Measurements from ENCODE around the gene SAMD4A.
"Not testable (repeated sequence)": the region's sequence is repeated elsewhere in the genome, so short reads cannot be mapped to it uniquely, and the experiment has no call there.

SAMD4A gene

GRCh38 chr14:54728700-54729527, 162.0 kb downstream of the SAMD4A start:
- DNase-seq (ENCODE audit: low read depth in 2 of 2): no peak

GRCh38 chr14:54730156-54730961, 163.4 kb downstream of the SAMD4A start:
- DNase-seq (ENCODE audit: low read depth in 2 of 2): peak; percentile 12 to 25

GRCh38 chr14:54734966-54735365, 168.0 kb downstream of the SAMD4A start:
- no peak for DNase-seq (ENCODE audit: low read depth in 2 of 2)

- DNase-seq (ENCODE audit: low read depth in 2 of 2): no peak
Observed at GRCh38 chr14:54735424-54735823, 168.5 kb downstream of the SAMD4A start.

GRCh38 chr14:54737132-54737711, 170.3 kb downstream of the SAMD4A start:
- DNase-seq (ENCODE audit: low read depth in 2 of 2): no peak

- DNase-seq (ENCODE audit: low read depth in 2 of 2): no peak
Observed at GRCh38 chr14:54738009-54738408, 171.1 kb downstream of the SAMD4A start.

- DNase-seq (ENCODE audit: low read depth in 2 of 2): no peak
Observed at GRCh38 chr14:54739514-54739913, 172.6 kb downstream of the SAMD4A start.

- DNase-seq (ENCODE audit: low read depth in 2 of 2): no peak
Observed at GRCh38 chr14:54742492-54743350, 175.8 kb downstream of the SAMD4A start.

- no peak for DNase-seq (ENCODE audit: low read depth in 2 of 2)
Observed at GRCh38 chr14:54743382-54743781, 176.5 kb downstream of the SAMD4A start.

GRCh38 chr14:54746019-54746418, 179.1 kb downstream of the SAMD4A start:
- DNase-seq (ENCODE audit: low read depth in 2 of 2): no peak

- no peak for DNase-seq (ENCODE audit: low read depth in 2 of 2)
Observed at GRCh38 chr14:54747616-54748015, 180.7 kb downstream of the SAMD4A start.

GRCh38 chr14:54749180-54749579, 182.3 kb downstream of the SAMD4A start:
- DNase-seq (ENCODE audit: low read depth in 2 of 2): no peak

- no peak for DNase-seq (ENCODE audit: low read depth in 2 of 2)
Observed at GRCh38 chr14:54749727-54750126, 182.8 kb downstream of the SAMD4A start.

- DNase-seq (ENCODE audit: low read depth in 2 of 2): not testable (repeated sequence)
Observed at GRCh38 chr14:54752611-54753010, 185.7 kb downstream of the SAMD4A start.

- DNase-seq (ENCODE audit: low read depth in 2 of 2): not testable (repeated sequence)
Observed at GRCh38 chr14:54753396-54753795, 186.5 kb downstream of the SAMD4A start.

GRCh38 chr14:54754116-54754622, 187.2 kb downstream of the SAMD4A start:
- no peak for DNase-seq (ENCODE audit: low read depth in 2 of 2)

GRCh38 chr14:54754623-54755386, 187.9 kb downstream of the SAMD4A start:
- DNase-seq (ENCODE audit: low read depth in 2 of 2): no peak

GRCh38 chr14:54756656-54757392, 189.9 kb downstream of the SAMD4A start:
- no peak for DNase-seq (ENCODE audit: low read depth in 2 of 2)

- no peak for DNase-seq (ENCODE audit: low read depth in 2 of 2)
Observed at GRCh38 chr14:54758041-54758440, 191.1 kb downstream of the SAMD4A start.

Measured in stimulated activated CD4-positive, alpha-beta T cell treated with anti-CD3 and anti-CD28 coated beads, Interleukin-15, amount 100 ng/mL, for 48 hours (primary cell).